A549 (cell line): ENCODE data around the gene DVL1. TPM values are rescaled to one million over a fixed set of nuclear protein-coding genes. Genes with fewer than 3 reads are reported as not detected.

ENCODE experiments used
- ATAC-seq, 2 experiments: fragments of 200-7000 bp in 1 of 2; fragments of >200 bp in 1 of 2; cut with Nextera tagmentation in 1 of 2; cut with Tn5 transposase in 1 of 2; 3 replicates each; pipeline versions ENCODE4 v1.8.0 to v1.9.1; 2018 to 2020; ENCODE audit warnings: mild to moderate bottlenecking in 1 of 2, moderate library complexity in 1 of 2
- CTCF ChIA-PET: fragments of 300-600 bp; sonication (Branson Sonifier 250); formaldehyde crosslinking; extraction: SDS; loops from one replicate; lab custom pipeline; 2021; ENCODE audit warnings: antibody characterized with exemption, inconsistent platforms; lab: Yijun Ruan, JAX
- POLR2A ChIA-PET: fragments of 350-600 bp; formaldehyde crosslinking; extraction: SDS; loops from one replicate; lab custom pipeline; 2021; ENCODE audit warnings: antibody characterized with exemption, inconsistent platforms; lab: Yijun Ruan, JAX
- DNase-seq, 2 experiments: peaks; one replicate each; pipeline versions ENCODE4 v3.0.0 to v3.0.0-alpha.2; 2011 to 2016; ENCODE audit warnings: low read depth in 1 of 2, low spot score in 1 of 2
- FAIRE-seq: peaks from 2 replicates; lab custom pipeline; 2011; peaks lifted over from hg19 to GRCh38; lab: Jason Lieb, UNC
- H3K27ac ChIP-seq, 2 experiments: fragments of >200 bp; sonication (Bioruptor Twin); formaldehyde crosslinking; 3 replicates each; pipeline ENCODE4 v1.5.1; 2016 to 2017
- H3K4me1 ChIP-seq: fragments of >200 bp; sonication (Bioruptor Twin); formaldehyde crosslinking; 3 replicates; pipeline ENCODE4 v1.6.1; 2016
- H3K4me2 ChIP-seq: fragments of >200 bp; sonication (Bioruptor Twin); formaldehyde crosslinking; 3 replicates; pipeline ENCODE4 v1.6.1; 2016
- H3K4me3 ChIP-seq: fragments of >200 bp; sonication (Bioruptor Twin); formaldehyde crosslinking; 3 replicates; pipeline ENCODE4 v1.5.1; 2016
- H3K9me3 ChIP-seq: fragments of >200 bp; sonication (Bioruptor Twin); formaldehyde crosslinking; 3 replicates; pipeline ENCODE4 v1.6.1; 2016
- CBX2 ChIP-seq: fragments of 200-600 bp; sonication (generic); IDR thresholded peaks from 2 replicates; pipeline ENCODE4 v1.6.1; 2016; ENCODE audit warnings: low read depth, mild to moderate bottlenecking, borderline replicate concordance
- CHD2 ChIP-seq: fragments of 150-350 bp; IDR thresholded peaks from 2 replicates; pipeline ENCODE4 v1.6.1; 2014; ENCODE audit warnings: low read length; ENCODE audit not compliant: partially characterized antibody
- EHF ChIP-seq: fragments of 250-450 bp; sonication (Bioruptor Pico); IDR thresholded peaks from 2 replicates; pipeline ENCODE4 v1.5.0; 2020; ENCODE audit warnings: mild to moderate bottlenecking
- FOXS1 ChIP-seq: fragments of 250-450 bp; sonication (Bioruptor Pico); IDR thresholded peaks from 2 replicates; pipeline ENCODE4 v1.5.0; 2020; ENCODE audit warnings: mild to moderate bottlenecking, moderate library complexity
- HEYL ChIP-seq: fragments of 250-450 bp; sonication (Bioruptor Pico); IDR thresholded peaks from 2 replicates; pipeline ENCODE4 v1.8.0; 2021; ENCODE audit warnings: mild to moderate bottlenecking, moderate library complexity
- JUN ChIP-seq, 2 experiments: fragments of >200 bp; sonication (Bioruptor Twin); formaldehyde crosslinking; IDR thresholded peaks; 2 replicates in 1 of 2; 3 replicates in 1 of 2; pipeline ENCODE4 v1.6.1; 2016 to 2017
- KDM1A ChIP-seq: fragments of 200-600 bp; sonication (generic); IDR thresholded peaks from 2 replicates; pipeline ENCODE4 v1.6.1; 2016; ENCODE audit warnings: low read depth, mild to moderate bottlenecking
- KDM5A ChIP-seq: fragments of 200-600 bp; sonication (generic); IDR thresholded peaks from 2 replicates; pipeline ENCODE4 v1.6.1; 2016; ENCODE audit warnings: antibody characterized with exemption, mild to moderate bottlenecking
- PHF8 ChIP-seq: fragments of 200-600 bp; sonication (generic); IDR thresholded peaks from 2 replicates; pipeline ENCODE4 v1.6.1; 2016; ENCODE audit warnings: low read depth, mild to moderate bottlenecking, antibody characterized with exemption, moderate library complexity, borderline replicate concordance
- RAD21 ChIP-seq, 2 experiments: fragments of >200 bp in 1 of 2; sonication (Bioruptor Twin) in 1 of 2; formaldehyde crosslinking in 1 of 2; IDR thresholded peaks in 1 of 2; conservative IDR thresholded peaks in 1 of 2; 2 replicates in 1 of 2; 3 replicates in 1 of 2; pipeline ENCODE4 v1.6.1; 2012 to 2018; ENCODE audit warnings: inconsistent platforms in 1 of 2
- RARB ChIP-seq: fragments of 250-450 bp; sonication (Bioruptor Pico); IDR thresholded peaks from 2 replicates; pipeline ENCODE4 v1.8.0; 2021; ENCODE audit warnings: mild to moderate bottlenecking, moderate library complexity
- RNF2 ChIP-seq: fragments of 200-600 bp; sonication (generic); IDR thresholded peaks from 2 replicates; pipeline ENCODE4 v1.6.1; 2016; ENCODE audit warnings: low read depth, mild to moderate bottlenecking, antibody characterized with exemption, moderate library complexity, borderline replicate concordance
- SREBF2 ChIP-seq: fragments of 450-650 bp; IDR thresholded peaks from 2 replicates; pipeline ENCODE4 v1.6.1; 2014; ENCODE audit warnings: mild to moderate bottlenecking, moderate library complexity
- ZC3H11A ChIP-seq: fragments of 450-650 bp; IDR thresholded peaks from 2 replicates; pipeline ENCODE4 v1.6.1; 2014; ENCODE audit warnings: antibody characterized with exemption, mild to moderate bottlenecking
- WGBS: methylation state at CpG from one replicate; pipeline ENCODE4 v1.1.6; 2017; ENCODE audit errors: missing lambda C conversion rate; 5-methylcytosine and 5-hydroxymethylcytosine counted together
- polyA plus RNA-seq, 4 experiments: library from polyadenylated mRNA; depleted of rRNA in 3 of 4; stranded (reverse); fragments of >200 nt; fragmentation: RNase III in 1 of 4; extraction: RNeasy Plus Mini Kit Qiagen cat#74134 plus additional on column Dnase treatment in 1 of 4; gene quantifications; 2 replicates in 3 of 4; 3 replicates in 1 of 4; pipeline ENCODE4 v1.2.3, GENCODE V29; 2011 to 2017
- TF ChIP-seq, protein P1 (sequence below): fragments of 250-450 bp; sonication (Bioruptor Pico); IDR thresholded peaks from 2 replicates; pipeline ENCODE4 v1.5.0; 2021; ENCODE audit warnings: mild to moderate bottlenecking, moderate library complexity, borderline replicate concordance
- TF ChIP-seq, protein P2 (sequence below): IDR thresholded peaks from 2 replicates; pipeline ENCODE4 v1.6.1; 2012
- TF ChIP-seq, protein P3 (sequence below): fragments of 200-600 bp; sonication (generic); IDR thresholded peaks from 2 replicates; pipeline ENCODE4 v1.6.1; 2016; ENCODE audit warnings: antibody characterized with exemption, mild to moderate bottlenecking, moderate library complexity

DVL1 gene
- polyA plus RNA-seq, 2 of the 4 experiments (the other 2 are of a cell fraction): 12.1 to 48.3 TPM

DNA sequence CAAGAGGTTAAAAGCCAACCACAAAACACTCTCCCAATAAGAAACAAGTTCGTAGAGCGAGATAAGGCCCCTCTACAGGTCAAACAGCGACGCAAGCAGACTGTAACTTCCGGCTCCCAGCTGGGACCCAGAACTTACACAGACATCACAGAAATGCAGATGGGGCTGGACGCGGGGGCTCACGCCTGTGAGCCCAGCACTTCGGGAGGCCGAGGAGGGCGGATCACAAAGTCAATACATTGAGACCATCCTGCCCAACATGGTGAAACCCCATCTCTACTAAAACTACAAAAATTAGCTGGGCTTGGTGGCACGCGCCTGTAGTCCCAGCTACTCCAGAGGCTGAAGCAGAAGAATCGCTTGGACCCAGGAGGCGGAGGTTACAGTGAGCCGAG is 38.9 kb upstream of the DVL1 start:
- ATAC-seq: no peak
- no peak for DNase-seq
- Histone ChIP-seq H3K4me2 (no peak overlapping the region), H3K27ac (no peak overlapping the region), H3K4me3 (no peak overlapping the region), H3K4me1 (no peaks in the 10 kb centered on the region), H3K9me3 (no peaks in the 10 kb centered on the region)
- TF ChIP-seq SREBF2 (no peak), CHD2 (no peak), EHF (no peak), RNF2 (no peak), KDM1A (no peak), RAD21 (conservative IDR thresholded peaks at IDR 0.05 in 1 of 2, IDR thresholded peaks at IDR 0.05 in 1 of 2) (no peak), ZC3H11A (no peak), HEYL (CRISPR knock-in tag) (no peak), CBX2 (no peak), KDM5A (no peak)
- TF ChIP-seq, protein P1, sequence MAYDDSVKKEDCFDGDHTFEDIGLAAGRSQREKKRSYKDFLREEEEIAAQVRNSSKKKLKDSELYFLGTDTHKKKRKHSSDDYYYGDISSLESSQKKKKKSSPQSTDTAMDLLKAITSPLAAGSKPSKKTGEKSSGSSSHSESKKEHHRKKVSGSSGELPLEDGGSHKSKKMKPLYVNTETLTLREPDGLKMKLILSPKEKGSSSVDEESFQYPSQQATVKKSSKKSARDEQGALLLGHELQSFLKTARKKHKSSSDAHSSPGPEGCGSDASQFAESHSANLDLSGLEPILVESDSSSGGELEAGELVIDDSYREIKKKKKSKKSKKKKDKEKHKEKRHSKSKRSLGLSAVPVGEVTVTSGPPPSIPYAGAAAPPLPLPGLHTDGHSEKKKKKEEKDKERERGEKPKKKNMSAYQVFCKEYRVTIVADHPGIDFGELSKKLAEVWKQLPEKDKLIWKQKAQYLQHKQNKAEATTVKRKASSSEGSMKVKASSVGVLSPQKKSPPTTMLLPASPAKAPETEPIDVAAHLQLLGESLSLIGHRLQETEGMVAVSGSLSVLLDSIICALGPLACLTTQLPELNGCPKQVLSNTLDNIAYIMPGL (CRISPR knock-in tag): no peak
- POLR2A ChIA-PET: interaction anchor here (1.2 kb wide), 1 partner anchor 11 kb away, joined by 3 read pairs; the partner anchor contains the start of gene CCNL2
- no peak for FAIRE-seq
- 95% methylated on average over 16 of the region's 16 CpGs for WGBS
- CTCF ChIA-PET: interaction anchor here (1.0 to 2.7 kb wide), 3 partner anchors 11 to 40 kb away, joined by 3 to 17 read pairs (median 8); partner anchors contain the start of gene CCNL2

DNA sequence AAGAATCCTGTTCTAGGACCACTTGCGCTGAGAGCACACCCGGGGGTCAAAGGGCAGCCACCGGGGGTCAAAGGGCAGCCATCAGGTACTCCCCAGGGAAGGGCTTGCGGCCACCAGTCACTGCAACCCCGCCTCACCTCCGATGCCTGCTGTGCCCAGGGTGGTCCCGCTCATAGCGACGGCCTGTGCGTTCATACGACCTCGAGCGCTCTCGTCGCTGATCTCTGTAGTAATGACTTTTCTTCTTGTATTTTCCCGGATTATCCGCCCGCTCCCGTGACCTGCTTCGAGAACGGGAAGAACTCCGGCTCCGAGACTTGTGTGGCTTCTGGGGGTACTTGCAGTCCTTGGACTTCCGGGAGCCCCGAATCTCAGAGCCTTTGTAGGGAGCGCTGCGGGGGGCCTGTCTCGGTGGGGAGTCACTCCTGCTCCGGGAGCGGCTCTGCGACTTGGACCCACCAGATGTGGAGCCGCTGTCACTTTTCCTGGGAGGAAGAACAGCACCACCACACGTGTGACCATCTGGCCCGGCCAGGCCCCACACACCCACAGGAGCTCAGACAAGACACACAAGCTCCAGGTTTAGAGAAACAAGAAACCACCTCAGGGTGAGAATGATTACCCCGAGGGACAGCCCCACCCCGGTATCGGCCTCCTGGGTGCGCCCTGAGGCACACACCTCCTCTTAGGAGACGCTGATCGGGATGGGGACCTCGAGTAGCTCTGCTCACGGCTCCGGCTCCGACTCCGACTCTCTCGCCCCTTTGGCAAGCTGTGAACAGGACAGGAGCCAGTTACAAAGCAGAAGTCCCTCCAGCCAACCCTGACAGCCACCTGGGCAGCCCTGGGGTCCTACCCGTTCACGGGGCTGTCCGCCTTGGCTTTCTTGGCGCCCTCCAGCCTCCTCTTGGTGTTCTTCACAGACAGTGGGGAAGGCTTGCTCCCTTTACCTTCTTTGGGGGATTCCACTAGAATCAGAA is 38.2 kb upstream of the DVL1 start:
- Histone ChIP-seq H3K4me3 (no peak overlapping the region), H3K27ac (no peak overlapping the region), H3K9me3 (no peaks in the 10 kb centered on the region), H3K4me2 (no peak overlapping the region), H3K4me1 (no peaks in the 10 kb centered on the region)
- ATAC-seq (no peak), DNase-seq (no peak), FAIRE-seq (no peak)
- TF ChIP-seq RNF2 (no peak), ZC3H11A (no peak), JUN (IDR thresholded peaks at IDR 0.05) (no peak), RAD21 (conservative IDR thresholded peaks at IDR 0.05 in 1 of 2, IDR thresholded peaks at IDR 0.05 in 1 of 2) (no peak), PHF8 (no peak), FOXS1 (CRISPR knock-in tag) (no peak), SREBF2 (no peak), RARB (CRISPR knock-in tag) (no peak)
- TF ChIP-seq, protein P2, sequence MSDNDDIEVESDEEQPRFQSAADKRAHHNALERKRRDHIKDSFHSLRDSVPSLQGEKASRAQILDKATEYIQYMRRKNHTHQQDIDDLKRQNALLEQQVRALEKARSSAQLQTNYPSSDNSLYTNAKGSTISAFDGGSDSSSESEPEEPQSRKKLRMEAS: no peak
- TF ChIP-seq, protein P3, sequence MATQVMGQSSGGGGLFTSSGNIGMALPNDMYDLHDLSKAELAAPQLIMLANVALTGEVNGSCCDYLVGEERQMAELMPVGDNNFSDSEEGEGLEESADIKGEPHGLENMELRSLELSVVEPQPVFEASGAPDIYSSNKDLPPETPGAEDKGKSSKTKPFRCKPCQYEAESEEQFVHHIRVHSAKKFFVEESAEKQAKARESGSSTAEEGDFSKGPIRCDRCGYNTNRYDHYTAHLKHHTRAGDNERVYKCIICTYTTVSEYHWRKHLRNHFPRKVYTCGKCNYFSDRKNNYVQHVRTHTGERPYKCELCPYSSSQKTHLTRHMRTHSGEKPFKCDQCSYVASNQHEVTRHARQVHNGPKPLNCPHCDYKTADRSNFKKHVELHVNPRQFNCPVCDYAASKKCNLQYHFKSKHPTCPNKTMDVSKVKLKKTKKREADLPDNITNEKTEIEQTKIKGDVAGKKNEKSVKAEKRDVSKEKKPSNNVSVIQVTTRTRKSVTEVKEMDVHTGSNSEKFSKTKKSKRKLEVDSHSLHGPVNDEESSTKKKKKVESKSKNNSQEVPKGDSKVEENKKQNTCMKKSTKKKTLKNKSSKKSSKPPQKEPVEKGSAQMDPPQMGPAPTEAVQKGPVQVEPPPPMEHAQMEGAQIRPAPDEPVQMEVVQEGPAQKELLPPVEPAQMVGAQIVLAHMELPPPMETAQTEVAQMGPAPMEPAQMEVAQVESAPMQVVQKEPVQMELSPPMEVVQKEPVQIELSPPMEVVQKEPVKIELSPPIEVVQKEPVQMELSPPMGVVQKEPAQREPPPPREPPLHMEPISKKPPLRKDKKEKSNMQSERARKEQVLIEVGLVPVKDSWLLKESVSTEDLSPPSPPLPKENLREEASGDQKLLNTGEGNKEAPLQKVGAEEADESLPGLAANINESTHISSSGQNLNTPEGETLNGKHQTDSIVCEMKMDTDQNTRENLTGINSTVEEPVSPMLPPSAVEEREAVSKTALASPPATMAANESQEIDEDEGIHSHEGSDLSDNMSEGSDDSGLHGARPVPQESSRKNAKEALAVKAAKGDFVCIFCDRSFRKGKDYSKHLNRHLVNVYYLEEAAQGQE: no peak
- ChIA-PET CTCF (interaction anchor here (1.0 to 2.7 kb wide), 5 partner anchors 12 to 118 kb away, joined by 3 to 17 read pairs (median 3); partner anchors contain the start of gene CCNL2), POLR2A (interaction anchor here (1.2 kb wide), 1 partner anchor 12 kb away, joined by 3 read pairs; the partner anchor contains the start of gene CCNL2)
- WGBS: 95% methylated on average over 39 of the region's 50 CpGs
